Body of pancreas (tissue), 4 donors: Measurements from ENCODE around the gene TST.

ENCODE experiments used
- POLR2A ChIP-seq, 3 donors: fragments of 450-650 bp; IDR thresholded peaks; one replicate each; pipeline ENCODE4 v1.6.1; 2016; ENCODE audit warnings: antibody characterized with exemption in 3 of 3, mild to moderate bottlenecking in 2 of 3
- TF ChIP-seq, protein P1 (sequence below), 7 experiments: fragments of 450-650 bp in 4 of 7; fragments of 200-600 bp in 3 of 7; sonication (generic) in 3 of 7; IDR thresholded peaks; one replicate each; pipeline ENCODE4 v1.5.1; 2016 to 2019; ENCODE audit warnings: antibody characterized with exemption in 7 of 7

DNA sequence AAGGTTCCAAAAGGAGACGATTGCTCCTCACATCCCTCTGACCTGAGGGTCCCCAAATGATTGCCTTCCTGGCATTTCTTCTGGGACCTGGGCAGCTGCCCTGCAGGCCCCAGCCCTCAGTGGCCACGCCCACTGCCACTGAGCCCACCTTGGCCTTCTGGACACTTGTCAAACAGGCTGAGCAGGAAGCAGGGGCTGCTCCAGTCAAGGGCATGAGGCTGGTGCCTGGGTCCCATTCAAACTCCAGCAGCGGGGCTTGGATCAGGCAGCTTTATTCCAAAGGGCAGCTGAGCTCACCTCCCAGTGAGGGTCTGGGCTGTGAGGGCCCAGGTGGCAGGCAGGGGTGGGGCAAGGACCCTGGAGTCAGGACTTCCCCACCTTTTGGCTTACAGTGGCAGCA, 45.9 kb upstream of the TST start:
- TF ChIP-seq, protein P1, sequence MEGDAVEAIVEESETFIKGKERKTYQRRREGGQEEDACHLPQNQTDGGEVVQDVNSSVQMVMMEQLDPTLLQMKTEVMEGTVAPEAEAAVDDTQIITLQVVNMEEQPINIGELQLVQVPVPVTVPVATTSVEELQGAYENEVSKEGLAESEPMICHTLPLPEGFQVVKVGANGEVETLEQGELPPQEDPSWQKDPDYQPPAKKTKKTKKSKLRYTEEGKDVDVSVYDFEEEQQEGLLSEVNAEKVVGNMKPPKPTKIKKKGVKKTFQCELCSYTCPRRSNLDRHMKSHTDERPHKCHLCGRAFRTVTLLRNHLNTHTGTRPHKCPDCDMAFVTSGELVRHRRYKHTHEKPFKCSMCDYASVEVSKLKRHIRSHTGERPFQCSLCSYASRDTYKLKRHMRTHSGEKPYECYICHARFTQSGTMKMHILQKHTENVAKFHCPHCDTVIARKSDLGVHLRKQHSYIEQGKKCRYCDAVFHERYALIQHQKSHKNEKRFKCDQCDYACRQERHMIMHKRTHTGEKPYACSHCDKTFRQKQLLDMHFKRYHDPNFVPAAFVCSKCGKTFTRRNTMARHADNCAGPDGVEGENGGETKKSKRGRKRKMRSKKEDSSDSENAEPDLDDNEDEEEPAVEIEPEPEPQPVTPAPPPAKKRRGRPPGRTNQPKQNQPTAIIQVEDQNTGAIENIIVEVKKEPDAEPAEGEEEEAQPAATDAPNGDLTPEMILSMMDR (IDR thresholded peaks at IDR 0.05) = no peak
- TF ChIP-seq POLR2A (IDR thresholded peaks at IDR 0.05) = no peak
